ENCODE data around the gene LAMC3.

- TF ChIP-seq CTCF (IDR thresholded peaks at IDR 0.05) (no peak), POLR2A (IDR thresholded peaks at IDR 0.05) (no peak)
Measured at GRCh38 chr9:131105952-131106351, 97.0 kb downstream of the LAMC3 start.
